Stimulated activated CD4-positive, alpha-beta T cell treated with anti-CD3 and anti-CD28 coated beads, Interleukin-1b, Interleukin-23, amount 100 ng/mL, for 48 hours (primary cell): ENCODE results near the gene CPNE8.

Experiments
- DNase-seq: peaks from one replicate; pipeline ENCODE4 v3.0.0-alpha.2; 2020

The CPNE8 gene

DNA sequence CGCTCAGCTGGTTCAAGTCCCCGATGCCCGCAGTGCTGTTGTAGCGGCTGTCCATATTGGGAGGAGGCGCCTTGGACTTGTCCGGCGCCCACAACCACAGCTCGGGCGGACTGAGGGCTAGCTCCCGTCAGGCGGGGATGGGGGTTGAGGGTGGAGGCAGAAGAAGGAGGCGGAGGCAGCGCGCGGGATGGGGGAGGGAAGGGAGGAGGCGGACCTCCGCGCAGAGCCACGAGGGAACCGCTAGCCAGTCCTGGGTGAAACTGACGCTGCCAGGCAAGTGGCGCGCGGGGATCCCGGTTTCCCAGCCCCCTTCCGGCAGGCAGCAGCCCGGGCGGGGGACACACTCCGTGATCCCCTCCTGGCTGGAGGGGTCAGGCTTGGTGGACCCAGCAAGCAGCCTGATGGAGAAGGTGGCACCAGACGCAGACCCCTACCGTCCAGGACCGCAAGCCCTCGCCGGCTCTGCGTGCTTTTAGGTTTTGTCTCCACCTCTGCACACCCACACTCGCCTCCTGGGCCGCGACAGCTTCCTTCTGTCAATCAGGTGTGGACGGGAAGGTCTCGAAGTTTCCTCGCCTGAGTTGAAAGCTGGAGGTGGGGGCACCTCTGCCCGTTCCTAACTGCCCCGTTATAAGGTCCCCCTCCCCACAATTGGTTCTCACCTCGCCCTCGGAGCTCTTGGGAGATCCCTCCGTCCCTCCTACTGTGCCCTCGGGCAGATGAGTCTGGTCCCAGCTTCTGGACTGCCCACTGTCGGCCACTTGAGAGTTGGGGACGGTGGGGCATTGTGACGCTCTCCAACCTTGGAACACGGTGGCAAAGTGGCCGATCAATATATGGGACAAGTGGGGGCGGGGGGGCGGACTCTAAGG is at the start of gene CPNE8:
Gene CPNE8, minus strand, starts transcription at position 112 of the 872 bp plus-strand sequence. Its CDS starts 57 bp downstream, at position 55.
- peak; percentile 48 for DNase-seq

- DNase-seq: no peak
Measured at GRCh38 chr12:38954238-38954873, 49.0 kb upstream of the CPNE8 start.

- no peak for DNase-seq
Measured at GRCh38 chr12:38949363-38949762, 44.0 kb upstream of the CPNE8 start.

GRCh38 chr12:38934686-38935085 is 29.3 kb upstream of the CPNE8 start:
- DNase-seq: no peak

GRCh38 chr12:38934078-38934584 is 28.7 kb upstream of the CPNE8 start:
- no peak for DNase-seq

DNA sequence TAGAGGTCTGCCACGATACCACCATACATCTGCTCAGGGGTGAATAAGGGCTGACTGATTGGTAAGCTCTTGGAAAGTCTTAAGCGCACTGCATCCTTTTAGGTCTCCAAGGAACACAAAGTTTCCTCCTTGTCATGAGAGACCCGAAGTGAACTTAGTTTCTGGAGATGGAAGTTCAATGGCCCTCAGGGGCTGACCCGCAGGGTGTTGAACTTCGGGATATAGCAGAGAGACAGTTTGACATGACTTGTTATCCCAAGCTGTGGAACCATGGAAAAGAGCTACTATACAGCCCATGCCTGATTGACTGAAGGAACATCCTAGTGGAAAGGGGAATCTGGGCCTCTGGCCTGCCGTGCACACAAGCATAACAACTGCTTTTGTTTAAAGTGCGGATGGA is 26.9 kb upstream of the CPNE8 start:
- no peak for DNase-seq

DNA sequence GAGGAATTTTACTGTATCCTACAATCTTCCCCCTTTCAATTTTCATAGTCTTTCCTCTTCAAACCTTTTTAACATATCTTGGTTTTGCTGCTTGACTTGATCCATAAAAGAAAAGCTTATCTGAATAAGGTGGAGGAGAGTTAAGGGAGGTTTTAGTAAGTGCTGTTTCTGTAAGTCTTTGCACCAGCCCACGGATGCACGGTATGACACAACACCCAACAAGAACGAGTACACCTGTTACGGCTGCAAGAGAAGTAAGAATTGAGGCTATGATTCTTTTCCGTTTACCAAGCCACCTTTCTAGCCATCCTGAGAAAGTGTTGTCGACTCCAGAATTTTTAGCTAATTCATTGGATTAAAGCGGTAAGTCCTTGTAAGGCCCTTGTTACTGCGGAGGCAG is 26.1 kb upstream of the CPNE8 start:
- peak; percentile 6 for DNase-seq

DNA sequence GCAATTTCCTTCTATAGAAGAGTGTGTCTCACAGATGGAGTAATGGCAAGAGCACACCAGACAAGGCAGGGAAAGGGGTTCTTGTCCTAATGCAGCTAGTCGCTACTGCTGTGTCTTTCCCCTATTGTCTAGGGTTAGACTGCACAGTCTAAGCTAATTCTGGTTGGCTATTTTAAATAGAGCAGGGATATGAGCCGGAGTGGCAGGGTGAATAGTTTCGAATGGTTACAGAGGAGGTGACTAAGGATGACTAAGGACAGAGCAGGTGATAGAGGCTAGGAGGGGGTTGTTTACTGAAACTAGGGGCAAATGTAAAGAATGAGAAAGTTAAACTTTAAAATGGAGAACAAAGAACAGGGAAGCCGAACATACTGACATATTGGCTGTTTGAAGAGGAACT is 25.6 kb upstream of the CPNE8 start:
- no peak for DNase-seq

GRCh38 chr12:38926501-38926900 is 21.1 kb upstream of the CPNE8 start:
- DNase-seq: no peak

DNA sequence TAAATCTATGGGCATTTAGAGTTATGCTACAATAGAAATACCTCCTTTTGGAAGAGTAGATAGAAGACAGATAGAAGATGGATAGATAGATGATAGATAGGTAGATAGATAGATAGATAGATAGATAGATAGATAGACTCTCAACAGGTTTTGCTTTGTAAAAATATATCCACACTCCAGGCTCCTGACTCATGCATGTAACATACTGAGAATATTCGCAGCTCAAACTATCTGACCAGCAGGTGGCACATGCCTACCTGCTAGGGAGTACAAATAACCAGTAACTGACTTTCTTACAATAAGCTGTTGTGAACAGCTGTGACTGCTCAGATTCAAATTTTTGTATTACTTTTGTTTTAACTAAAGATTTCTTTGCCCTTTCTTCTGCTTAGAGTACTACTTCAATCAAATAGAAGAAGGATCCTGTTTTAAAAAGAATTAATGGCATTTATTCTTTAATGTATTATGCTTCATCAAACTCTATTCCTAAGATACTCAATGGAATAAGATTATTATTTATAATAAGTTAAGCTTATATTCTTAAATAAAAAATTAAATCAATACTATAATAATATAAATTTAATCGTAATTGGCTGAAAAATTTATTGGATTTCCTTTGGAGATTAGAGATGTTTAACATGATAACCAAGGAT is 15.8 kb upstream of the CPNE8 start:
- DNase-seq: peak; percentile 25

DNA sequence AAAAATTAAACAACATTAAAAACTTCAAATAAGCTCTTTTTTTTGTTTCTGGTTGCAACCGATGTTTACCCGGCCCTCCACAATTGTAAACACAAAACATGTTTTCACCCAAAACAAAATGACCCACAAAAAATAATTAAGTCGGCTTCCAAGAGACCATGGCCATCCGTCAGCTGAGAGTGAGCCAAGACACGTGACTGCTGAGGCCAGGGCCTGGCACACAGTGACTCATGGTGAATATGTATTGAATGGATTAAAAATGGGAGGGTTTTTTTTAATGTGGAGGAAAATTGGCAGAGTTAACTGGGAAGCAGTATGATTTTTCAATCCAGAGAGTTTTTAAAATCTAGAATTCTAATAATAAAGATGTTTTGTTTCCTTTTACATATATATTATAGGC is 13.8 kb upstream of the CPNE8 start:
- no peak for DNase-seq

DNA sequence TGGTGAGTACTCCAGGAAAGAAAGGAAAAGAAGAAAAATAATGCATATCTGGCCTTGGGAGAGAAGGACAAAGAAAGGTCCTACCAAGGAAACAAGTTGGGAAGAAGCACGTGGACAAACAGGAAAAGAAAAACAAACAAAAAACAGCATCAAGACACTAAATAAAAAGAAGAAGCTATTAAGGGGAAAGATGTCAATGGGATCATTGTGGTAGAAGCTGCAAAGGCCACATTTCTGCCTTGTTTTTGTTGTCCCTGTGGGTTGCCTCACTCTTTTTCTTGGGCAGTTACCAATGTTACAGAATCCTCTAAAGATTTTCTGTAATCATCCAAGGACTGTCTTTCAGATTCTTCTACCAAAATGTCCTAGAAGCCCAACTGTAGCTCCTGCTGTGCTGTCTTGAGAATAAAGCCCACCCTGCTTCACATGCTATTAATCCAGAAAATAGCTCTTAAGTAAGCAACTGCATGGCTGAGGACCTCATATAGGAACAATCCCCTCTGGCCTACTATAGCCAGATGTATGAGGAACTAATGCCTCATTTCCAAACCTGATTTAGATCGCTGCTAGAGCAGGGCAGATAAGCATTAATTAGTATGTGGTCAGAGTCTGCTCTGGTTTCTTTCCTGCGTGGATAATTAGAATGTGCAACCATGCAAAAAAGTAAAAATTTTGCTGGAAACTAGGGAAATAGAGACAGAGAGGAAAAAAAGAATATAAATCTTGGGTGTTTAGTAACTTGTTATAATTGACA is 10.2 kb upstream of the CPNE8 start:
- no peak for DNase-seq

- DNase-seq: no peak
Measured at GRCh38 chr12:38912116-38912515, 6.7 kb upstream of the CPNE8 start.

- DNase-seq: no peak
Measured at GRCh38 chr12:38911611-38912010, 6.2 kb upstream of the CPNE8 start.

- no peak for DNase-seq
Measured at GRCh38 chr12:38907201-38907923, 2.0 kb upstream of the CPNE8 start.

DNA sequence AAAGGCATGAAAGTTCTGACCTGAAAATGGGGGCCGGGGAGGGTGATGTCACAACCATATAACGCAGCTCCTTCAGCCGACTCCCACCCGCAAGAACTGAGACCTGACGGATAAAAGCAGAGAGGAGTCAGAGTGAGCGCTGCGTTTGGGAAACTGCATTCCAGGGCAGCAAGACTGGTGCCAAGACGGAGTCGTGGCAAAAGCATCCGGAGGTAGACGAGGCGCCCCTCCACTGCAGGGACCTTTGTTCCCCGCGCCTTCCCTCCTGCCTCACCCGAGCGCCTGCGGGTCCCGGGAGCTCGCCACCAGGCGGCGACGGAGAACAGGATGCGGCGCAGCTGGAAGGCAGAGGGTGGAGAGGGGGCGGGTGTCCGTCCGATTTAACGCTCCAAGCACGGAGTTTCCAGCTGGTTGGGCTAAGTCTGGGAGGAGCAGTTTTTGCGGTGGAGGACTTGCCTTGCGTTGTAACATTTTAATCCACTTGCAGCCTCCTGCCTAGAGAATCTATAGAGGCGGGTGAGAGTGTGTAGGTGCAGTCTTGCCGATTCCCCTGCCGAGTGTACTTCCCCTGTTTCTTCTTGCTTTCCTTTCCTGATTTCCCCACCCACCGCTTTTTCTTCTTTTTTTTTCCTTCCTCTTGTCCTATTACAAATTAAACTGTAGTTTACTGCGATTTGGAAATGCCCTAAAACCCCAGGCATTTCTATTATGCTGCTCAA is 1.2 kb upstream of the CPNE8 start:
- peak; percentile 75 for DNase-seq

DNA sequence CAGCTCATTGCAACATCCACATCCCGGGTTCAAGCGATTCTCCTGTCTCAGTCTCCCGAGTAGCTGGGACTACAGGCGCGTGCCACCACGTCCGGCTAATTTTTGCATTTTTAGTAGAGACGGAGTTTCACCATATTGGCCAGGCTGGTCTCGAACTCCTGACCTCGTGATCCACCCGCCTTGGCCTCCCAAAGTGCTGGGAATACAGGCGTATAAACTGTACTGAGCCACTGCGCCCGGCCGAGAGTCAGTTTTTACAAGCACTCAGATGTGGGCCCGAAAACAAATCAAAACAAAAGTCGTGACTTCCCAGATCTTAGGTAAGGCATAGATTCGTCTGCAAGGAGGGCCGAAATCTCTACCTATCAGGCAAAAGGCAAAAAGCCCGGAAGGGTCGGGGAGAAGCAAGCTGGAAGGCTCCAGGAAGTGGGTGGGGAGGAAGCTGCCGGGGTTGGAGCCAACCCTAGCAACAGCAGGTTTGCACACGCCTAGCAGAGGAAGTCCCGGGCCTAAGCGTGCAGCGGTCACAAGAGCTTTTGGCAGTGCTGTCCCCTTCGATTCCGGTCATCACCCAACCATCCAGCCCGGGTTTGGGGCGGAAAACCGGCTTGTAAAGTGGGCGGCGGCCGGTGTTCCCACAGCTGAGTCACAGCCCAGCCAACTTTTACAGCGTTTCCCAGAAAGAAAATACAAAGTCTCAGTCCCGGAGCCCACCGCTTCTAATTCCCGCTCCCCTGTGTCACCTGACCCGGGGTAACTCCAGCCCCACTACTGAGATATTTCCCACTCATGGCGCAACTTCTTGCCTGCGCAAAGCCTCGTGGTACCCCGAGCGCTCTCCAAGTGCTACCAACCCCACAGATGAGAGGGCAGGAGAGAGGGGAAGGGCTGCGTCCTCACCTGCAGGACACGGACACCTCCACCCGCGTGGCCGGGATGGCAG is 583 bp downstream of the CPNE8 start:
- DNase-seq: peak; percentile 58

DNA sequence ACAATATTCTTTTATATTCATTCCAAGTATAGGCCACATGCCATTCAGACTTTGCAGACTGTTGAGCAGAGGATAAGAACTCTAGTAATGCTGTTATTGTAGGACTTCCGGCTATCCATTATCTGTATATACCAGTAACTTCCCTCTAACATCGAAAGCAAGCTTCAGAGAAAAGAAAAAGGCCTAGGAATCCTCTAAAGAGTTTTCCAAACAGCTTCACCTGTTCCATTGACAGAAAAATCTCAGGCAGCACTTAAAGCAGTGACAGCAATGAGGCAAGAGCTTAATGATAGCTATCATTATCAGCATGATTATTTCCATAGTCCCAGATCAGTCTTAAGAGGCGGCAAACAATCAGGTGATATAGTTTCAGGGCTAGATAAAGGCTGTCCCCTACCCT is 1.8 kb downstream of the CPNE8 start:
- no peak for DNase-seq

- no peak for DNase-seq
Measured at GRCh38 chr12:38898001-38898684, 7.2 kb downstream of the CPNE8 start.

DNA sequence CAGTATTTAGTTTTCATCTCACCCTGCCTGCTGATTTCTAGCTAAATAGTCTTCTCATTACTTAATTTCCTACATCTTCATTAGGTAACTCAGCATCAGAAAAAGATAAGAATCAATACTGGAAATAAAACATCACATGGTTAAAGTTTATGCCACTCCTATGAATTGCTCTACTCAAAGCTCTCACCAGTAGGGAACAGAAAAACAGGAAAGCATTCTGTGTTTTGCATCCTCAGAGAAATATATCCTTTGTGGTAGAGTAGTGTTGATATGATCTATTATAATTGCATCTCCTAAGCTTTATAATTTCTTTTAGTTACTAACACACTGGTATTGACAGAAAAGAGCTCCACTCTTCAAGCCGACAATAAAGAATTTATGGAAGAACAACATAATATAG is 9.9 kb downstream of the CPNE8 start:
- no peak for DNase-seq
